Activated naive CD8-positive, alpha-beta T cell treated with anti-CD3 and anti-CD28 coated beads, Interleukin-2, amount 10 ng/mL, durations not matched to agents 7 days and 5 days (primary cell): ENCODE data around the gene SLC1A6. TPM values are rescaled to one million over a fixed set of nuclear protein-coding genes. Genes with fewer than 3 reads are reported as not detected.

Experiments
- ATAC-seq: fragments of 150-1000 bp; cut with Tn5 transposase; one replicate; pipeline ENCODE4 v1.10.0; 2021; ENCODE audit warnings: low read depth, moderate library complexity
- POLR2A ChIA-PET: fragments of 350-600 bp; sonication (Branson Sonifier 250); formaldehyde crosslinking; loops from one replicate; lab custom pipeline; 2021; ENCODE audit warnings: antibody characterized with exemption; lab: Charles Lee
- DNase-seq: peaks from one replicate; pipeline ENCODE4 v3.0.0; 2021
- H3K27ac Mint-ChIP-seq: one replicate; pipeline ENCODE4 v1.8.0; 2022; ENCODE audit warnings: mild to moderate bottlenecking, mixed read lengths
- H3K27me3 Mint-ChIP-seq: one replicate; pipeline ENCODE4 v1.8.0; 2022; ENCODE audit warnings: mild to moderate bottlenecking, moderate library complexity, mixed read lengths
- H3K36me3 Mint-ChIP-seq: one replicate; pipeline ENCODE4 v1.8.0; 2021; ENCODE audit warnings: mild to moderate bottlenecking, mixed read lengths
- H3K4me1 Mint-ChIP-seq: one replicate; pipeline ENCODE4 v1.8.0; 2021; ENCODE audit warnings: mixed read lengths
- H3K4me3 Mint-ChIP-seq: one replicate; pipeline ENCODE4 v1.8.0; 2022; ENCODE audit warnings: mild to moderate bottlenecking, moderate library complexity, mixed read lengths
- H3K9me3 Mint-ChIP-seq: one replicate; pipeline ENCODE4 v1.8.0; 2021; ENCODE audit warnings: mixed read lengths
- total RNA-seq, 2 experiments: library from RNA; stranded (reverse); gene quantifications; one replicate each; pipeline ENCODE4 v1.2.3, GENCODE V29; 2021

Gene SLC1A6
- total RNA-seq, 2 experiments from 2014 or later: not detected

DNA sequence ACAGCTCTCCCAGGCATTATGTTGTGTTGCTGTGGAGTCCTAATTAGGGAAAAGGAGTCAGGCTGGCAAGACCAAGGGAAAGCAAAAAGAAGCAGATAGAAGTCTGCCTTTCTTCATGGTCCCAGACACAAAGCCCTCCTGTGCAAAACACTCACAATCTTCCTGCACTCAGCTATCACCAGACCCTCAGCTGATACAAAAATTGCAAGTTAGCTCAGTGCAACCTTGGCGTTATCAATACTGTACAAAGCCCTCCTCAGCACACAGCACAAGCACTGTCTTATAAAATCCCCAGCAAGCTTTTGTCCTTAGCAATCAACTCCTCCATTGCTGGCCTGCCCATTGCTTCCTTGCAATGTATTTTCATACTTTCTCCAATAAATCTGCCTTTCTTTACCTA is 35.2 kb downstream of the SLC1A6 start:
- no peak for DNase-seq
- Mint-ChIP-seq H3K36me3 (no peaks in the 10 kb centered on the region), H3K4me3 (no peak overlapping the region), H3K27ac (no peak overlapping the region), H3K27me3 (no peaks in the 10 kb centered on the region), H3K9me3 (no peaks in the 10 kb centered on the region), H3K4me1 (no peaks in the 10 kb centered on the region)
- ATAC-seq: no peak
- POLR2A ChIA-PET: no interaction called here

DNA sequence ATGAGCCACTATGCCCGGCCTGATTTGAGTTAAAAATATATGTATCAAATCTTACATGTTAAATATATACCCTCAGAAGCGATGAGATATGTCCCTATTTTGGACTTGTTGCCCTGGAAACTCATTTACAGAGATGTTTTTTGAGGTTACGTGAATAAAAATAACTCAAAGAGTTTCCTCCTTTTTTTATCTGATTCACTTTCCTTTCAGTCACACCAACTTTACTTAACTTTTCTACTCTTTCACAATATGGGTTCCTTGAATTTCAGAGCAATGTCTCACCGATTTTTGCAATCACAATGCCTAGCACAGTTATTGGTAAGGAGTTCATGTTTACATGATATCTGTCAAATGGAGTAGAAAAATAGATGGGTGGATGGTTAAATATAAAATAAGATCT is 36.1 kb downstream of the SLC1A6 start:
- Mint-ChIP-seq H3K27me3 (no peaks in the 10 kb centered on the region), H3K4me3 (no peak overlapping the region), H3K36me3 (no peaks in the 10 kb centered on the region), H3K9me3 (no peaks in the 10 kb centered on the region), H3K27ac (no peak overlapping the region), H3K4me1 (no peaks in the 10 kb centered on the region)
- DNase-seq (no peak), ATAC-seq (no peak)
- POLR2A ChIA-PET: no interaction called here

DNA sequence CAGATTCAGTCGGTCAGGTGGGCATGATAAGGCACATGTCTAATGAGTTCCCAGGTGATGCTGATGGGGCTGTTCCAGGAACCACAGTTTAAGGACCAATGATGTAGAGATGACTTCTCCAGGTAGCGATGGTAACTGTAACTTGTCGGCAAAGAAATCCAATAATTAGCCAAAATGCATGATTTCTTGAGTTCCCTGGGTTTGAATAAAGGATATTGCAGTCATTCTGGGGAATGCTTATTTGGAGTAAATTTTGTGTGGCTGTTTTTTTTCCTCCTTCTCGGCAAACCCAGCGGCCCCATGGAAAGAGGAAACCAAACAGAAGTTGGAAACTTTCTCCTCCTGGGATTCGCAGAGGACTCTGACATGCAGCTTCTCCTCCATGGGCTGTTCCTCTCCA is 38.5 kb downstream of the SLC1A6 start, which contains the start of gene OR7C2:
TSS of gene OR7C2 (plus strand) at position 301 of the 400 bp plus-strand sequence. CDS start at position 301, 0 bp downstream.
- ATAC-seq: no peak
- H3K9me3 Mint-ChIP-seq: no peaks in the 10 kb centered on the region
- POLR2A ChIA-PET: no interaction called here

DNA sequence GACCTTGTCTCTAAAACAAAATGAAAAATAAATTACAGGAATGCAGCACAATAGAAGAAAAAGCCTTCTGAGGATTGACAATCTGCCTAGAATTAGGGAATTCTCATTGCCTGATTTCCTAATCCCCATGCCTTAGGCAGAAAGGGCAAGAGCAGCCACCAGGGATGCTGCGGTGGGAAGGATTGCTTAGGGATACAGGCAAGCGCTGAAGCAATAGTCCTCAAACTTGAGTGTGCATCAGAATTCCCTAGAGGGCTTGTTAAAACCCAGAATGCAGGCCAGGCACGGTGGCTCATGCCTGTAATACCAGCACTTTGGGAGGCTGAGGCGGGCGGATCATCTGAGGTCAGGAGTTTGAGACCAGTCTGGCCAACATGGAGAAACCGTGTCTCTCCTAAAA is 39.4 kb downstream of the SLC1A6 start:
- no peaks in the 10 kb centered on the region for H3K9me3 Mint-ChIP-seq
- POLR2A ChIA-PET: no interaction called here
- no peak overlapping the region for H3K27ac Mint-ChIP-seq
- no peak overlapping the region for H3K4me3 Mint-ChIP-seq
- no peaks in the 10 kb centered on the region for H3K4me1 Mint-ChIP-seq
- H3K27me3 Mint-ChIP-seq: no peaks in the 10 kb centered on the region
- no peaks in the 10 kb centered on the region for H3K36me3 Mint-ChIP-seq
- DNase-seq: no peak
- ATAC-seq: no peak

More for the DNA sequence above, 38.5 kb downstream of the SLC1A6 start, which contains the start of gene OR7C2:
- Mint-ChIP-seq H3K4me3 (no peak within 1 kb of the TSS), H3K4me1 (no peaks in the 10 kb centered on the region), H3K27ac (no peak within 1 kb of the TSS), H3K36me3 (no peaks in the 10 kb centered on the region), H3K27me3 (no peaks in the 10 kb centered on the region)
- DNase-seq: no peak

DNA sequence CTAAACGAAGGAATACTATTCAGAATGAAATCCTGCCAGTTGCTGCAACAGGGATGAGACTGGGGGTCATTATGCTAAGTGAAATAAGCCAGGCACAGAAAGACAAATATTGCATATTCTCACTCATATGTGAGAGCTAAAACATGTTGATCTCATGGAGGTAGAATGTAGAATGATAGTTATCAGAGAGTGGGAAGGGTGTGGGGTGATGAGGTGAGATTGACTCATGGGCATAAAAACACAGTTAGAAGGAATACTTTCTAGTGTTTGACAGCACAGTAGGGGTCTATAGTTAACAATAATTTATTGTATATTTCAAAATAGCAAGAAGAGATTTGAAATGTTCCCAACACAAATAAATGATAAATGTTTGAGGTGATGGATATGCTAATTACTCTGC is 46.2 kb downstream of the SLC1A6 start:
- POLR2A ChIA-PET: no interaction called here
- H3K4me1 Mint-ChIP-seq: no peaks in the 10 kb centered on the region
- no peak overlapping the region for H3K27ac Mint-ChIP-seq
- H3K4me3 Mint-ChIP-seq: no peak overlapping the region
- ATAC-seq (no peak), DNase-seq (no peak)
- no peaks in the 10 kb centered on the region for H3K36me3 Mint-ChIP-seq
- peaks cover 4% of the 10 kb centered on the region for H3K27me3 Mint-ChIP-seq
- no peaks in the 10 kb centered on the region for H3K9me3 Mint-ChIP-seq

DNA sequence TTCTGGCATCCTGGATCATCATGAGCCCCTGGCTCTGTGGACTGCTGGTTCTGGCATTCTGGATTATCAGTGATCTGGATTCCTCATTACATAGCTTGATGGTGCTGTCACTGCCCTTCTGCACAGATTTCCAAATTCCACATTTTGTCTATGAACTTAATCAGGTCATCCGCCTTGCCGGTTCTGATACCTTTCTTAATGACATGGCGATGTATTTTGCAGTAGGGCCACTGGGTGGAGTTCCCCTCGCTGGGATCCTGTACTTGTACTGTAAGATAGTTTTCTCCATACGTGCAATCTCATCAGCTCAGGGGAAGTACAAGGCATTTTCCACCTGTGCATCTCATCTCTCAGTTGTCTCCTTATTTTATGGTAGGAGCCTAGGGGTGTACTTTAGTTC is 62.8 kb downstream of the SLC1A6 start:
- DNase-seq: no peak
- H3K9me3 Mint-ChIP-seq: peaks cover 6% of the 10 kb centered on the region
- POLR2A ChIA-PET: no interaction called here

DNA sequence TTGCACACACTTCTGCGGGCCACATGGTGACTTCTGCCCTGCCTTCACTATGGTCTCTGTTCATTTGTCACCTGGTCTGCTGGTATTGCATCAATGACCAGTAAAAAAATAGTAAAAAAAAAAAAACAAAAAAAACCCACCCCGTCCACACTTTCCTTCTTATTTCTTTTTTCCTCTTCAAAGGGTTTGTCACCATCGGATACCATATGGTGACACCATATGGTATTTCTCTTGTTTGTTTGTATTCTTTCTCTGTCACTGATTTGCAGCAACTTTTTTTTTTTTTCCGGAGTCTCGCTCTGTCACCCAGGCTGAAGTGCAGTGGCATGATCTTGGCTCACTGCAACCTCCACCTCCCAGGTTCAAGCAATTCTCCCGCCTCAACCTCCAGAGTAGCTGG is 64.5 kb downstream of the SLC1A6 start:
- POLR2A ChIA-PET: no interaction called here
- no peak for ATAC-seq
- Mint-ChIP-seq H3K4me3 (no peak overlapping the region), H3K27me3 (peaks cover 10% of the 10 kb centered on the region), H3K36me3 (no peaks in the 10 kb centered on the region), H3K27ac (no peak overlapping the region), H3K9me3 (peaks cover 6% of the 10 kb centered on the region), H3K4me1 (no peaks in the 10 kb centered on the region)
- no peak for DNase-seq

More for the DNA sequence above, 62.8 kb downstream of the SLC1A6 start:
- H3K4me1 Mint-ChIP-seq: no peaks in the 10 kb centered on the region
- peaks cover 6% of the 10 kb centered on the region for H3K27me3 Mint-ChIP-seq
- H3K27ac Mint-ChIP-seq: no peak overlapping the region
- no peaks in the 10 kb centered on the region for H3K36me3 Mint-ChIP-seq
- no peak overlapping the region for H3K4me3 Mint-ChIP-seq
- no peak for ATAC-seq

DNA sequence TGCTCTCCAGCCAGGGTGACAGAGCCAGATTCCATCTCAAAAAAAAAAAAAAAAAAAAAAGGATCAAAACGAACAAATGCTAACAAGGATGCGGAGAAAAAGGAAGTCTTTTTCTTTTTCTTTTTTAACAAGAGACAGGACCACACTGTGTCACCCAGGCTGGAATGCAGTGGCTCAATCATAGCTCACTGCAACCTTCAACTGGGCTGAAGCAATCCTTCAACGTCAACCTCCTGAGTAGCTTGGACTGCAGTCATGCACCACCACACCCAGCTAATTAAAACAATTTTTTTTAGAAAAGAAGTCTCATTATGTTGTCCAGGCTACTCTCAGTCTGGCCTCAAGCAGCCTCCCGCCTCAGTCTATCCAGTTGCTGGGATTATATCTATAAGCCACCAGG is 73.0 kb downstream of the SLC1A6 start:
- no peak for DNase-seq
- H3K9me3 Mint-ChIP-seq: no peaks in the 10 kb centered on the region
- ATAC-seq: no peak
- H3K4me3 Mint-ChIP-seq: no peak overlapping the region
- POLR2A ChIA-PET: no interaction called here
- no peaks in the 10 kb centered on the region for H3K4me1 Mint-ChIP-seq
- peaks cover 8% of the 10 kb centered on the region for H3K27me3 Mint-ChIP-seq
- no peaks in the 10 kb centered on the region for H3K36me3 Mint-ChIP-seq
- no peak overlapping the region for H3K27ac Mint-ChIP-seq

DNA sequence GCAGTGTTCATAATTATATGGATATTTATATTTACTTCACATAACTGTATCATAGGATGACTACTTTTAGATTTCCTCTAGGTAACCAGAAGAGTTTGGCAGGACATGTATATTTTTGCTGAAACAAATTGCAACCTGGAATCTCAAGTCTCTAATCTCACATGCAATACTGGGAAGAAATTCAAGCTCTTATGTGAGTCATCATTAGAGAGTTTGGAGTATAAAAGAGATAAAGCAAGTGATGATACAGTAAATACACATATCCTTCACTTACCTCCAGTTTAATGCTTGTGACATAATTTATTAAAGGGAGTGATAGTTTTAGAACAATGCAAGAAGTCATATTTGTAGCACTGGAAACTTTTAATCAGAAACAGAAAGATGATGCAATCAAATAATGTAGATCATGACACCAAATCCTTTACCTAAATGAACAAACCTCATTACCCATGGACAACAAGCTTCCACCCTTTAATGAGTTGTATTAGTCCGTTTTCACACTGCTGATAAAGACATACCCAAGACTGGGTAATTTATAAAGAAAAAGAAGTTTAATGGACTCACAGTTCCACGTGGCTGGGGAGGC is 77.9 kb downstream of the SLC1A6 start:
- Mint-ChIP-seq H3K27ac (no peak overlapping the region), H3K4me1 (no peaks in the 10 kb centered on the region), H3K4me3 (no peak overlapping the region), H3K27me3 (peaks cover 10% of the 10 kb centered on the region), H3K9me3 (no peaks in the 10 kb centered on the region), H3K36me3 (no peaks in the 10 kb centered on the region)
- no peak for ATAC-seq
- POLR2A ChIA-PET: no interaction called here
- DNase-seq: no peak

Other genes with a start within 250 kb of the SLC1A6 start
- gene ADGRE2, start 201.3 kb downstream of the SLC1A6 start, total RNA-seq: under 1 TPM; 0.44 to 0.54 TPM
- not detected for gene OR7A5, start 144.7 kb downstream of the SLC1A6 start, total RNA-seq
- gene OR7C1, start 144.7 kb downstream of the SLC1A6 start, total RNA-seq: not detected
- not detected for gene OR7A10, start 130.9 kb downstream of the SLC1A6 start, total RNA-seq
- not detected for gene OR7A17, start 93.7 kb downstream of the SLC1A6 start, total RNA-seq
- not detected for gene OR7C2, start 38.4 kb downstream of the SLC1A6 start, total RNA-seq
- gene CASP14, start 69.6 kb upstream of the SLC1A6 start, total RNA-seq: not detected
- gene OR1I1, start 102.3 kb upstream of the SLC1A6 start, total RNA-seq: not detected
- under 1 TPM; 0.33 to 0.34 TPM for gene SYDE1, start 127.5 kb upstream of the SLC1A6 start, total RNA-seq
- under 1 TPM; 0.22 to 0.31 TPM for gene NOTCH3, start 221.1 kb upstream of the SLC1A6 start, total RNA-seq